DMS153 treated with DMSO at 0.1 percent for 48 hours (cell line): ENCODE results near the gene ASPG.

Experiments used
- DNase-seq: peaks from one replicate; lab custom pipeline; 2025; ENCODE audit not compliant: unreplicated experiment; lab: John Stamatoyannopoulos, UW

The ASPG gene

DNA sequence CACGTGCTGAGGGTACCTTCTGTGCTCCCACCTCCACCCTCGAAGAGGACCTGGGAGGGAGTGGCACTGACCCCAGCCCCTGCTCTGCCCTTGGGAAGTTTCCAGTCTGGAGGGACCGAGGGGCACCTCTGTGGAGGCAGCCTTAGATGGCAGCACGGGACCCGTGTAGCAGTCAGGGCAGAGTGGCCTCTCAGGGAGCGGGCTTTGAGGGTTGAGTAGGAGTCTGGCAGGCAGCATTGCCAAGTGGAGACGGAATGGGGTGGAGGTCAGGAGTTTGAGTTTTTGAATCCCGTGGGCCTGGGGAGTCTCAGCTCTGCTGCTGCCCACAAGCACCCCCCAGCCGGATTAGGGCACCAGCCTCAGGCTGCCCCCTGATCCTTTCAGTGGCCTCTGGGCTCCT, 74.5 kb downstream of the ASPG start:
- no peak for DNase-seq

DNA sequence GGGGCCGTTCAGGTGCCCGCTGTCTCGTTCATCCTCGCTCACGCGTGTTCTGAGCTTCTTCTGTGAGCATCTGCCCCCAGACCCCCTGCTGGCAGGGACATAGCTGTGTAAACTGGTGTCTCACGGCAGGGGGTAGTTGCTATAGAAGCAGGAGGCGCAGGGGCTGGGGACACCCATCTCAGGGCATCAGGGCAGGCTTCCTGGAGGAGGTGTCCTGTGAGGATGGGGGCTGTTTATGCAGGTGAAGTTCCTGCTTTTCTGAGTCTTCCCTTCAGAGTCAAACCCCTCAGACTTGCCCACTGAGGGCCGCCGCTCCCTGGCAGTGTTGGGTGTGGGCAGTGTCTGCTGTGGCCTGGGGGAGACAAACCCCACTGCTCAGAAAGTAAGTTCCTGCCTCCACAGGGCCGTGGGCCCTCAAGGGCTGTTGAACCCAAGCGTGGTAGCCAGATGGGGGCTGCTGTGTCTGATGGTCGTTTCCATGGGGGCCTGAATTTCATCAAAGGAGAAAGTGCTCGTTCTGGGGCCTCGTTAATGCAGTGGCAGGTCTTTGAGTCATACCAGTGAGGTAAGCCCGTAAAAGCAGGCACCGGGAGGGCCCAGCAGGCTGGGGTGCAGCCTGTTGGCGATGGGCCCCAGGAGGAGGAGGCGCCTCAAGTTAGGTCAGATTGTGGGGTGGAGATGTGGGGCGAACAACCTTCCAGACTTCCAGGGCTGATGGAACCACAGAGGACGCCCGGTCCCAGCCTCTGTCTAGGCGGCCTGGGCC, 76.3 kb downstream of the ASPG start:
- no peak for DNase-seq

DNA sequence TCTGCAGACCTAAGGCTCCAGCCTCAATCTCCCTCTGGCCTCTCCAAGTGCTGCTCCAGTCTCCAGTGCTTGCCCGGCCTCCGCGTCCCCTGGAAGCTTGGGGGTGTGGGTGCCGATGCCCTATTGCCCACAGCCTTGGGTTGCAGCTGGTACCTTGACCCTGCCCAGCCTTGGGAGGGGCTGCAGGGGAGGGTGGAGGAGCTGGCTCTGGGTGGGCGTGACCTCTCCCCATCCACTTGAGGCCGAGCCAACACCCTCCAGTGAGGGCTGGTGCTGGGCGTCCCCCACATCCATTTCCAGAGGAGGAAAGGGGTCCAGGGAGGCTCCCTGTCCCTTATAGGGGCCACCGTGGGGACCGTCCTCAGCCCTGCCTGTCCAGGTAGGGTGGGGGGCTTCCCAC, 77.0 kb downstream of the ASPG start:
- DNase-seq: no peak

DNA sequence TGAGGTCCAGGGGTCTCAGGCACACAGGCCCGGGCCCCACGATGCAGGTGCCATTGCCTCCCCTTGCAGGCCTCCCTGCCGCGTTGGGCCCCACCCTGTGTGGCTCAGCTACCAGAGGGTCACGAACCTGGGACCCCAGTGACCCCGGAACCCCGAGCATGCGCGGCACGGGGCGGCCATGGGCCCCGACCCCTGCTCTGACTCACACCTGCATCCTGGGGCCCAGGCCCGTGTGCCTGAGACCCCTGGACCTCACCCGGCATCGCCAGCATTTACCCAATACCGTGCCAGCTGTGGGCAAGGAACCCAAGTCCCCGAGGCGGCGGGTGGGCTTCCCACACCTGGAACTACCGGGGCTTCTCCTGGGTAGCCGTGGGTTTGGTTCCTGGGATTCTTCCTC, 78.0 kb downstream of the ASPG start:
- no peak for DNase-seq

DNA sequence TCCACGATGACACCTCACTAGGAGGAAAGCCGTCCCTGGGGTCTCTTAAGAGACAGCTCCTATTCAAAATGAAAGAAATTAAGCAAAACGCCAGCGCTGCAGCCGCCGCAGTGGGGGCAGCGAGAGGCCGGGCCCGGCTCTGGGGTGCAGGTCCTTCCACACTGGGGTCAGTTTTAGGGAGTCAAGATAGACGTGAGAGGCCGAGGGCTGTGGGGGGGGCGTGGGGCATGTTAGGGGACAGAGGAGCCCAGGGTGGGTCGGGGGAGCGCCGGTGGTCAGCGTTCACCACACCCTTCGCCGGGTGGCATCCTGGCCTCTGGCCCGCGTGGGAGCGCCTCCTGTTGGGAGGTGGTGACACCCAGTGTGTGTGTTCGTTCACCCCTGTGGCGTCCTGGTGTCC, 78.5 kb downstream of the ASPG start:
- DNase-seq: no peak

DNA sequence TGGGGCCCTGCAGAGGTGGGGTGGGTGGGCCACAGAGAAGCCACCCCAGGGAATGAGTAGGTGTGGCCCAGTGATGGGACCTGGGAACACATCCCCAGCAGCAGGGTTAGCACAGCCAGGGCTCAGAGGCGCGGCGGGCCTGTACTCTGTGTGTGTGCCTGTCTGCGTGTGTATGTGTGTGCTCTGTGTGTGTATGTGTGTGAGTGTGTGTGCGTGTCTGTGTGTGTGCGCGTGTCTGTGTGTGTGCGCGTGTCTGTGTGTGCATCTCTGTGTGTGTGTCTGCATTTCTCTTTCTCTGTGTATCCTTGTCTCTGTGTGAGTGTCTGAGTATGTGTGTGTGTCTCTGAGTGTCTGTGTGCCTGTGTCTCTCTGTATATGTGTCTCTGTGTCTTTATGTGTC, 79.0 kb downstream of the ASPG start:
- no peak for DNase-seq
